Dendritic cell treated with granulocyte-macrophage colony-stimulating factor and Interleukin-4, amounts not matched to agents 40 ng/mL and 50 ng/mL, for 4 days (primary cell): Measurements from ENCODE around the gene LPCAT3.
A peak's percentile ranks its signal among the peaks of the same experiment; 100 is the strongest.
"Not testable (repeated sequence)": the region's sequence is repeated elsewhere in the genome, so short reads cannot be mapped to it uniquely, and the experiment has no call there.

Experiments used
- H3K27ac Mint-ChIP-seq: one replicate; pipeline ENCODE4 v1.8.0; 2022; ENCODE audit warnings: mild to moderate bottlenecking, mixed read lengths
- H3K27me3 Mint-ChIP-seq: one replicate; pipeline ENCODE4 v1.8.0; 2022; ENCODE audit warnings: mild to moderate bottlenecking, mixed read lengths
- H3K36me3 Mint-ChIP-seq: one replicate; pipeline ENCODE4 v1.8.0; 2022; ENCODE audit warnings: low read depth, mixed read lengths
- H3K4me1 Mint-ChIP-seq: one replicate; pipeline ENCODE4 v1.8.0; 2022; ENCODE audit warnings: low read depth, mixed read lengths
- H3K4me3 Mint-ChIP-seq: one replicate; pipeline ENCODE4 v1.8.0; 2022; ENCODE audit warnings: mild to moderate bottlenecking, moderate library complexity, mixed read lengths
- H3K9me3 Mint-ChIP-seq: one replicate; pipeline ENCODE4 v1.8.0; 2022; ENCODE audit warnings: mixed read lengths
- intact Hi-C: fragments of 100-400 bp; cut with micrococcal nuclease; formaldehyde crosslinking; loops from one replicate; pipeline ENCODE4 v1.15.0; 2022

LPCAT3 gene

DNA sequence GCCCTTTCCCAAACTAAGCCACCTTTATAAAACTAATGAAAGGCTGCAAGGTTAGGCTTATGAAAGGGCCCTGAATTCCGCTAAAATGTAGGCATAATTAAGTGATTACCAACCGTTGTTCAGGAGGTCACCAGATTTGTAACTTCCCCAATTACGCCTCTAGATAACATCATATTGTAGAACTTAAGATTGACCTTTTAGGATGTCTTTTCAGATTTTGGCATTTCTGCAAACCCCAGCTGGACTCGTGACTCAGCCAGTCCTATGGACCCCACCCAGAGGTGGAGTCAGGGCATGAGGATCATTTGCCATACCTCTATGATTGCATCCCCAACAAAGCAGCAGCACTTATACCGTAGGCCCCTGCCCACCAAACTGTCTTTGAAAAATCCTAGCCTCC is 3.7 kb upstream of the LPCAT3 start:
- peak overlapping the region; percentile 32 for H3K27ac Mint-ChIP-seq

DNA sequence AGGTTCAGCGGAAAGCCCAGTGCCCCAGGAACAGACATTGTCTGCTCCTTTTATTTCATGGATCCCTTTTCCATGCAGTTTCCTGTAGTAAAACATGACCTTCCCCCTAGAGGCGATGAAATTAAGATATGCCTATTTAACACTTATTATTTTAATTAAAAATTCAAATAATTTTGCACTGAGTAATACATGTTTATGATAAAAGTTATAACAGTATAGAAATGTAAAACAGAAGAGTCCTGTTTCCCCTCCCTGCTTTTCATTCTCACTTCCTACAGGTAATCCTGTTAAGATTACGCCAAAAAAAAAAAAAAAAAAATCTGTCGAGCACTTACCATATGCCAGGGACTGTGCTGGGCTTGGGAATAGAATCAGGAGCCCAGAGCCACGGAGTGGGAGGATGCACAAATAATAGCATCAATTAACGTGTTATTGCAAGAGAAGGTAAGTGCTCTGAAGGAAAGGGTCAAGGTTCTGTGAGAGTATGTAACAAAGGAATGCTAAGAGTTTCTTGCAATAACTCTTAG is 830 bp upstream of the LPCAT3 start:
- Mint-ChIP-seq H3K4me1 (peaks cover 49% of the 10 kb centered on the region), H3K9me3 (no peaks in the 10 kb centered on the region), H3K4me3 (peak overlapping the region; percentile 99), H3K27me3 (no peaks in the 10 kb centered on the region), H3K27ac (peak overlapping the region; percentile 80), H3K36me3 (peaks cover 26% of the 10 kb centered on the region)
- intact Hi-C loops = loop anchor here (2.0 kb wide), 1 partner anchor 14 kb away; no protein-coding TSS in a partner anchor

More for the DNA sequence above, 3.7 kb upstream of the LPCAT3 start:
- Mint-ChIP-seq H3K27me3 (peaks cover under 1% of the 10 kb centered on the region), H3K4me1 (peaks cover 31% of the 10 kb centered on the region), H3K4me3 (no peak overlapping the region), H3K36me3 (peaks cover 14% of the 10 kb centered on the region), H3K9me3 (no peaks in the 10 kb centered on the region)
- intact Hi-C loops = no loop called here

GRCh38 chr12:7017870-7018349 is 366 bp downstream of the LPCAT3 start:
- Mint-ChIP-seq H3K36me3 (peaks cover 38% of the 10 kb centered on the region), H3K4me1 (peaks cover 50% of the 10 kb centered on the region), H3K27me3 (no peaks in the 10 kb centered on the region), H3K27ac (peak overlapping the region; percentile 80), H3K9me3 (no peaks in the 10 kb centered on the region), H3K4me3 (peak overlapping the region; percentile 99)
- intact Hi-C loops = loop anchor here (1.0 to 2.0 kb wide), 3 partner anchors 13 to 53 kb away; partner anchors contain the start of genes EMG1 and PHB2

GRCh38 chr12:7016958-7017571 is 1.2 kb downstream of the LPCAT3 start:
- H3K4me3 Mint-ChIP-seq = peak overlapping the region; percentile 99
- intact Hi-C loops = no loop called here
- H3K4me1 Mint-ChIP-seq = peaks cover 51% of the 10 kb centered on the region
- peak overlapping the region; percentile 80 for H3K27ac Mint-ChIP-seq
- H3K36me3 Mint-ChIP-seq = peaks cover 44% of the 10 kb centered on the region
- H3K9me3 Mint-ChIP-seq = no peaks in the 10 kb centered on the region
- no peaks in the 10 kb centered on the region for H3K27me3 Mint-ChIP-seq

DNA sequence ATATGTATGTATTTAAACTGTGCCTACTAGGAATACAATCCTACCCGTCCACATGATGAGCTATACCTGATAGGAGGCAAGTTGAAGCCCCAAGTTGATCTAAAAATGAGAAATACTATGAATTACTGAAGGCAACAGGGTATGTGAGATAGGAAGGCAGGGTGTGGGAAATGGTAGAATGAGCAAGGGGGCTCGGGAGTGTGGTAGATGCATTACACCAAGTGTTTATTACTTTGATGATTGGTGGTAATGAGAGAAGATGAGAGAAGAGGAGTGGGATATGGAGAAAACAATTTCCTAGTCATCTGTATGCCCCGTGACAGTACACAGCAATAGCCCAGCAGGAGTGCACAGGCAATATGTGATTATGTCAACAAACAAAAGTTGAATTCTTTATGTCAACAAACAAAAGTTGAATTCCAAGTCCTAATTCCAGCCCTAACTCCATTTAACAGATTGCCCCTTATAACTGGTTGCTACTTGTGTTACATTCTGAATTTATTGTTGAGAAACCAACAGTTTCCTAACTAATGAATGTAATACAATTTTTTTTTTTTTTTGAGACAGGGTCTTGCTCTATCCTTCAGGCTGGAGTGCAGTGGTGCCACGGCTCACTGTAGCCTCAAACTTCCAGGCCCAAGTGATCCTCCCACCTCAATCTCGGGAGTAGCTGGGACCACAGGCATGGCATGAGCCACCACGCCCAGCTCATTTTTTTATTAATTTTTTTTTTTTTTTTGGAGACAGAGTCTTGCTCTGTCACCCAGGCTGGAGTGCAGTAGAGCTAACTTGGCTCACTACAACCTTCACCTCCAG is 2.5 kb downstream of the LPCAT3 start:
- H3K4me3 Mint-ChIP-seq = no peak overlapping the region
- H3K4me1 Mint-ChIP-seq = peaks cover 44% of the 10 kb centered on the region
- no peaks in the 10 kb centered on the region for H3K9me3 Mint-ChIP-seq
- H3K27me3 Mint-ChIP-seq = no peaks in the 10 kb centered on the region
- H3K27ac Mint-ChIP-seq = no peak overlapping the region
- intact Hi-C loops = no loop called here
- H3K36me3 Mint-ChIP-seq = peaks cover 44% of the 10 kb centered on the region

- intact Hi-C loops = no loop called here
- H3K27me3 Mint-ChIP-seq = no peaks in the 10 kb centered on the region
- H3K27ac Mint-ChIP-seq = no peak overlapping the region
- peaks cover 44% of the 10 kb centered on the region for H3K36me3 Mint-ChIP-seq
- H3K4me3 Mint-ChIP-seq = no peak overlapping the region
- H3K4me1 Mint-ChIP-seq = peaks cover 67% of the 10 kb centered on the region
- H3K9me3 Mint-ChIP-seq = no peaks in the 10 kb centered on the region
These were observed 5.2 kb downstream of the LPCAT3 start for GRCh38 chr12:7013101-7013500.

DNA sequence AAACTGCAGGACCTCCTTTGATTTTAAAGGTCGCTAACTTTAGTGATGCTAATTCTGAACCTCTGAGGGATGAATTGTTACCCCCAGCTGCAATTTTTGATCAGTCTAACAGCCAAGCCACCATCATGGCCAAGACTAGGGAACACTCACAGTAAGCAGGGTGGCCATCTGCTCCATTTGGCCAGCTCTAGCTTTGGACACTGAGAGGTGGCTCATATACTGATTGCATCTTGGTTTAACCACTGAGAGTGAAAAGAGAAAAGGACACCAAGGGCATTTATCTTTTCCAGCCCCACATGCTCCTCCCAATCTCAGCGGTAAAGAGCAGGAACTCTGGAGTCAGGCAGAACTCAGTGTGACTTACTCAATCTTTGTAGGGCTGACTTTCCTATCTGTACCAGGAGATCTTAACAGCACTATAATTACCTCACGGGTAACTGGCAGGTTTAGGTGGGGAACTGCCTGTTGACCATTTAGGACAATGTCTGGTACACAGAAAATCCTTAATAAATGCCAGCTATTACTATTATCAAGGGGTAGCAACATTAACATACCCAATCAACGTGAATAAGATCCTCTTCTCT is 6.2 kb downstream of the LPCAT3 start:
- Mint-ChIP-seq H3K36me3 (peaks cover 38% of the 10 kb centered on the region), H3K4me3 (no peak overlapping the region), H3K4me1 (peaks cover 69% of the 10 kb centered on the region), H3K27ac (no peak overlapping the region), H3K9me3 (no peaks in the 10 kb centered on the region), H3K27me3 (no peaks in the 10 kb centered on the region)
- intact Hi-C loops = no loop called here

GRCh38 chr12:7011398-7011797 is 6.9 kb downstream of the LPCAT3 start:
- H3K9me3 Mint-ChIP-seq, H3K4me3 Mint-ChIP-seq, H3K27me3 Mint-ChIP-seq, intact Hi-C loops, H3K27ac Mint-ChIP-seq: not testable (repeated sequence)
- Mint-ChIP-seq H3K4me1 (peaks cover 64% of the 10 kb centered on the region), H3K36me3 (peaks cover 38% of the 10 kb centered on the region)

DNA sequence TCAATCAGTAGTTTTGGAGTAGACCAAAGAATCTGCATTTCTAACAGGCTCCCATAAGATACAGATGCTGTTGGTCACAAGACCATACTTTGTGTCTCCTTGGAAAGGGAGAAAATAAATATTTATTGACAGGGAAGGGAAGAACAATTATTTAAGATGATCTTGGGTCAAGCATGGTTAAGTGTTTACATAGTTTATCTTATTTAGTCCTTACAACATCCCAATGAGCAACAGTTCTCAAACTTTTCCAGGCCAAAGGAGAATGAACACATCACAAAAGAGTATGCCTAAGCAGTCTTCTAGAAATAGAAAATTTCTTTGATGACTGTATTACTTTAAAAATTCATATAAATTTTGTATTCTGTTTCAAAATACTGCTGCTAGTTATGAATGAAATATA is 8.8 kb downstream of the LPCAT3 start:
- H3K27ac Mint-ChIP-seq = peak overlapping the region; percentile 90
- intact Hi-C loops = no loop called here
- peaks cover 65% of the 10 kb centered on the region for H3K4me1 Mint-ChIP-seq
- no peak overlapping the region for H3K4me3 Mint-ChIP-seq
- H3K27me3 Mint-ChIP-seq = no peaks in the 10 kb centered on the region
- H3K9me3 Mint-ChIP-seq = no peaks in the 10 kb centered on the region
- H3K36me3 Mint-ChIP-seq = peaks cover 35% of the 10 kb centered on the region

DNA sequence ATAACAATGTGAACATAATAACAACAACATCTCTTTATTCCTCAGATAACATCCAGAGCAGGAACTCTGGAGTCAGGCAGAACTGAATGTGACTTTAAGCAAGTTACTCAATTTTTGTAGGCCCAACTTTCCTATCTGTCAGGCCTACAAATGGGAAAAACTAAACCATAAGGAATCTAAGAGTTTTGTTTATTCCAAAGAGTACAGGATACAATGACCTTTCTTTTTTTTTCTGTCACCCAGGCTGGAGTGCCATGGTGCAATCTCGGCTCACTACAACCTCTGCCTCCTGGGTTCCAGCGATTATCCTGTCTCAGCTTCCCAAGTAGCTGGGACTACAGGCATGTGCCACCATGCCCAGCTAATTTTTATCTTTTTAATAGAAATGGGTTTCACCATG is 9.4 kb downstream of the LPCAT3 start:
- intact Hi-C loops = no loop called here
- H3K36me3 Mint-ChIP-seq = peaks cover 29% of the 10 kb centered on the region
- H3K9me3 Mint-ChIP-seq = no peaks in the 10 kb centered on the region

DNA sequence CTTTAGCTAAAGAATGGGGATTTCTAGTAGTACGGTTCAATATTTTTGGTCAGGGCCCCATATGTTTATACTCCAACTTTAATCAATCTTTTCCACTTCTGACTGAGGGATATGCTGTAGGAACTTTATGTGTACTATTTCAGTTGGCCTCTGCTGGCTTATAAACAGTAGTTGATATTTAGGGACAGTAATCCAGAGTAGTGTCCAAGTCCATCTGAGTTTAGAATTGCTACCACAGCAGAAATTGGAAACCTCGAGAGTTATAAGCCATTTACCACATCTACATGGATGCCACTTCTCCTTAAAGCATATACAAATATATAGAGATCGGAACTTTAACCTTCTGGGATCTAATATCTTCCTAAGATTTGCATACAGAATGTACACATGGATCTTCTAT is 11.6 kb downstream of the LPCAT3 start:
- Mint-ChIP-seq H3K4me1 (peaks cover 63% of the 10 kb centered on the region), H3K27ac (peak overlapping the region; percentile 90), H3K36me3 (peaks cover 13% of the 10 kb centered on the region), H3K27me3 (no peaks in the 10 kb centered on the region), H3K9me3 (no peaks in the 10 kb centered on the region), H3K4me3 (no peak overlapping the region)
- intact Hi-C loops = no loop called here

More for the DNA sequence above, 9.4 kb downstream of the LPCAT3 start:
- H3K27me3 Mint-ChIP-seq = no peaks in the 10 kb centered on the region
- no peak overlapping the region for H3K4me3 Mint-ChIP-seq
- peaks cover 67% of the 10 kb centered on the region for H3K4me1 Mint-ChIP-seq
- peak overlapping the region; percentile 90 for H3K27ac Mint-ChIP-seq

DNA sequence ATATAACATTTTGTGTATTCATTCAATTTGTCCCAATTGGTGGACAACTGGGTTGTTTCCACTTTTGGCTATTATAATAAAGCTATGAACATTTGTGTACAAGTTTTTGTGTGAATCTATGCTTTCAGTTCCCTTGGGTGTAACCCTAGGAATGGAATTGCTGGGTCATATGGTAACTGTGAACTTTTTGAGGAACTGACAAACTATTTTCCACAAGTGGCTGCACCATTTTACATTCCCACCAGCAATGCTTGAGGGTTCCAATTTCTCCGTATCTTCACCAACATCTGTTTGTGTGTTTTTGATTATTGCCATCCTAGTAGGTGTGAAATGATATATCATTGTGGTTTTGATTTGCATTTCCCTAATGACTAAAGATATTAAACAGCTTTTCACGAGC is 13.0 kb downstream of the LPCAT3 start:
- Mint-ChIP-seq H3K27ac (peak overlapping the region; percentile 90), H3K4me3 (peak overlapping the region; percentile 44), H3K36me3 (peaks cover 12% of the 10 kb centered on the region), H3K4me1 (peaks cover 67% of the 10 kb centered on the region), H3K27me3 (no peaks in the 10 kb centered on the region), H3K9me3 (no peaks in the 10 kb centered on the region)
- intact Hi-C loops = loop anchor here (2.0 kb wide), 1 partner anchor 13 kb away; the partner anchor contains the start of gene LPCAT3

DNA sequence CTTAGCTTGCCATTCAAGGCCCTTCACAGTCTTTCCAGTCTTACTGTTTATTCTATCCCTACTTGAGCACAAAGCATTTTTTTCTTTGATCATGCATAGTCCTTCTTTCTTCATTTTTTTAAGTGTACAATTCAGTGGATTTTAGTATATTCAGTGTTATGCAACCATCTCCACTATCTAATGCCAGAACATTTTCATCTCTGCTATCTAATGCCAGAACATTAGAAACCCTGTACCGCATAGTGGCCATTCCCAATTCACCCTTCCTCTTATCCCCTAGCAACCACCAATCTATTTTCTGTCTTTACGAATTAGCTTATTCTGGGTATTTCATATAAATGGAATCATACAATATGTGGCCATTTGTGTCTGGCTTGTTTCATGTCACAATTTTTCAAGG is 13.4 kb downstream of the LPCAT3 start:
- peak overlapping the region; percentile 37 for H3K4me3 Mint-ChIP-seq
- H3K9me3 Mint-ChIP-seq = no peaks in the 10 kb centered on the region
- H3K36me3 Mint-ChIP-seq = peaks cover 7% of the 10 kb centered on the region
- H3K4me1 Mint-ChIP-seq = peaks cover 62% of the 10 kb centered on the region
- intact Hi-C loops = loop anchor here (2.0 kb wide), 1 partner anchor 14 kb away; the partner anchor contains the start of gene LPCAT3
- no peaks in the 10 kb centered on the region for H3K27me3 Mint-ChIP-seq
- peak overlapping the region; percentile 90 for H3K27ac Mint-ChIP-seq
